SK-N-SH (cell line): ENCODE data around the gene UNC13D. TPM values are rescaled to one million over a fixed set of nuclear protein-coding genes. Genes with fewer than 3 reads are reported as not detected.

Source experiments
- CTCF ChIA-PET: fragments of 300-600, 350-600 bp; formaldehyde crosslinking; extraction: SDS; loops from one replicate; lab custom pipeline; 2021; lab: Yijun Ruan, JAX
- POLR2A ChIA-PET: fragments of 350-600 bp; sonication (Branson Sonifier 250); formaldehyde crosslinking; extraction: SDS; loops from one replicate; lab custom pipeline; 2020; ENCODE audit warnings: antibody characterized with exemption, inconsistent platforms; lab: Yijun Ruan, JAX
- DNase-seq: peaks from one replicate; pipeline ENCODE4 v3.0.0; 2012
- H2AFZ ChIP-seq: fragments of 200-600 bp; sonication (generic); 2 replicates; pipeline ENCODE4 v1.8.1; 2016; ENCODE audit warnings: antibody characterized with exemption, mild to moderate bottlenecking, low read depth
- H3F3A ChIP-seq: fragments of 200-600 bp; sonication (generic); replicated peaks from 2 replicates; pipeline ENCODE3; 2016; ENCODE audit warnings: antibody characterized with exemption, mild to moderate bottlenecking; ENCODE audit not compliant: insufficient read depth
- H3K27ac ChIP-seq, 2 experiments: fragments of 200-500 bp in 1 of 2; fragments of 200-600 bp in 1 of 2; sonication (Bioruptor generic) in 1 of 2; sonication (generic), shearing (Covaris generic) in 1 of 2; 2 replicates each; pipeline versions ENCODE4 v1.5.1 to v1.6.1; 2014 to 2016; ENCODE audit warnings: low read depth in 2 of 2, inconsistent platforms in 1 of 2, low read length in 1 of 2, mild to moderate bottlenecking in 1 of 2, mixed read lengths in 1 of 2
- H3K27me3 ChIP-seq: fragments of 200-600 bp; sonication (generic), shearing (Covaris generic); 2 replicates; pipeline ENCODE4 v1.6.1; 2016; ENCODE audit warnings: mixed run types; ENCODE audit not compliant: insufficient read depth
- H3K36me3 ChIP-seq, 2 experiments: fragments of 200-500 bp in 1 of 2; fragments of 200-600 bp in 1 of 2; sonication (Bioruptor generic) in 1 of 2; sonication (generic) in 1 of 2; replicated peaks in 1 of 2; 2 replicates each; pipeline versions ENCODE3 to v1.5.1; 2014 to 2016; ENCODE audit warnings: low read length in 1 of 2, mild to moderate bottlenecking in 1 of 2; ENCODE audit not compliant: insufficient read depth in 2 of 2, control insufficient read depth in 1 of 2
- H3K4me1 ChIP-seq, 2 experiments: fragments of 200-500 bp in 1 of 2; fragments of 200-600 bp in 1 of 2; sonication (Bioruptor generic) in 1 of 2; sonication (generic), shearing (Covaris generic) in 1 of 2; 2 replicates each; pipeline versions ENCODE4 v1.5.1 to v1.6.1; 2014 to 2016; ENCODE audit warnings: low read depth in 1 of 2, low read length in 1 of 2, mixed run types in 1 of 2; ENCODE audit not compliant: insufficient read depth in 2 of 2, control insufficient read depth in 1 of 2
- H3K4me2 ChIP-seq: fragments of 200-600 bp; sonication (generic), shearing (Covaris generic); 2 replicates; pipeline ENCODE4 v1.6.1; 2017; ENCODE audit warnings: mixed run types
- H3K4me3 ChIP-seq, 2 experiments: fragments of 200-500 bp in 1 of 2; fragments of 200-600 bp in 1 of 2; sonication (Bioruptor generic) in 1 of 2; sonication (generic), shearing (Covaris generic) in 1 of 2; 2 replicates each; pipeline versions ENCODE4 v1.5.1 to v1.8.1; 2014 to 2016; ENCODE audit warnings: low read depth in 2 of 2, inconsistent platforms in 1 of 2, low read length in 1 of 2, mild to moderate bottlenecking in 1 of 2, mixed read lengths in 1 of 2, moderate library complexity in 1 of 2
- H3K79me2 ChIP-seq: fragments of 200-600 bp; sonication (generic); 2 replicates; pipeline ENCODE4 v1.8.1; 2017; ENCODE audit warnings: mild to moderate bottlenecking; ENCODE audit not compliant: insufficient read depth
- H3K9ac ChIP-seq: fragments of 200-600 bp; sonication (generic); 2 replicates; pipeline ENCODE4 v1.6.1; 2017; ENCODE audit warnings: mixed run types
- H3K9me2 ChIP-seq: fragments of 200-600 bp; sonication (generic); 2 replicates; pipeline ENCODE4 v1.6.1; 2017; ENCODE audit warnings: mixed run types
- H3K9me3 ChIP-seq: fragments of 200-600 bp; sonication (generic); 2 replicates; pipeline ENCODE4 v1.6.1; 2017; ENCODE audit warnings: mixed run types, mild to moderate bottlenecking, moderate library complexity
- H4K20me1 ChIP-seq: fragments of 200-600 bp; sonication (generic); 2 replicates; pipeline ENCODE4 v1.6.1; 2017; ENCODE audit warnings: mild to moderate bottlenecking, mixed run types; ENCODE audit not compliant: insufficient read depth
- CHD2 ChIP-seq: fragments of 150-350 bp; IDR thresholded peaks from 2 replicates; pipeline ENCODE4 v1.6.1; 2018; ENCODE audit warnings: low read length; ENCODE audit not compliant: partially characterized antibody
- ELF1 ChIP-seq: IDR thresholded peaks from 2 replicates; pipeline ENCODE4 v1.4.0; 2012
- EP300 ChIP-seq, 2 experiments: IDR thresholded peaks; 2 replicates each; pipeline versions ENCODE4 v1.4.0 to v1.6.1; 2012; ENCODE audit warnings: borderline replicate concordance in 1 of 2, low read depth in 1 of 2, low read length in 1 of 2
- EZH2phosphoT487 ChIP-seq: fragments of 200-600 bp; sonication (generic); IDR thresholded peaks from 2 replicates; pipeline ENCODE4 v1.6.1; 2017; ENCODE audit warnings: low read depth, mixed run types, mild to moderate bottlenecking, antibody characterized with exemption, moderate library complexity, borderline replicate concordance
- FOXJ3 ChIP-seq: sonication (generic); formaldehyde crosslinking; IDR thresholded peaks from 2 replicates; pipeline ENCODE4 v1.5.1; 2020; ENCODE audit warnings: mild to moderate bottlenecking, missing genetic modification reagents
- FOXM1 ChIP-seq: IDR thresholded peaks from 2 replicates; pipeline ENCODE4 v1.4.0; 2012; ENCODE audit warnings: low read depth, mild to moderate bottlenecking
- GABPA ChIP-seq: IDR thresholded peaks from 2 replicates; pipeline ENCODE4 v1.4.0; 2012; ENCODE audit warnings: low read depth, mild to moderate bottlenecking
- POLR2AphosphoS5 ChIP-seq: IDR thresholded peaks from 2 replicates; pipeline ENCODE4 v1.6.1; 2012; ENCODE audit warnings: low read depth, low read length
- RAD21 ChIP-seq: IDR thresholded peaks from 2 replicates; pipeline ENCODE4 v1.6.1; 2012; ENCODE audit warnings: mild to moderate bottlenecking, low read length
- RXRA ChIP-seq: IDR thresholded peaks from 2 replicates; pipeline ENCODE4 v1.4.0; 2012; ENCODE audit warnings: low read depth, mild to moderate bottlenecking, borderline replicate concordance
- SMC3 ChIP-seq: IDR thresholded peaks from 2 replicates; pipeline ENCODE4 v1.6.1; 2012; ENCODE audit warnings: low read depth, low read length, improper control_type of control experiment
- TCF12 ChIP-seq: IDR thresholded peaks from 2 replicates; pipeline ENCODE4 v1.4.0; 2012
- USF2 ChIP-seq: fragments of 150-350 bp; IDR thresholded peaks from 2 replicates; pipeline ENCODE4 v1.6.1; 2017; ENCODE audit warnings: antibody characterized with exemption, low read length, low read depth, borderline replicate concordance
- WGBS: methylation state at CpG from one replicate; pipeline ENCODE4 v1.1.6; 2017; ENCODE audit warnings: low lambda C conversion rate; 5-methylcytosine and 5-hydroxymethylcytosine counted together
- polyA plus RNA-seq, 3 experiments: library from polyadenylated mRNA; depleted of rRNA; stranded (reverse); fragments of >200 nt; gene quantifications; 2 replicates each; pipeline ENCODE4 v1.2.3, GENCODE V29; 2012
- TF ChIP-seq, protein P1 (sequence below): IDR thresholded peaks from 2 replicates; pipeline ENCODE4 v1.4.0; 2012; ENCODE audit warnings: low read depth, borderline replicate concordance
- TF ChIP-seq, protein P2 (sequence below): fragments of 150-350 bp; IDR thresholded peaks from 2 replicates; pipeline ENCODE4 v1.6.1; 2016; ENCODE audit warnings: mild to moderate bottlenecking, low read depth, low read length
- TF ChIP-seq, protein P3 (sequence below): fragments of 200-600 bp; sonication (generic); IDR thresholded peaks from 2 replicates; pipeline ENCODE4 v1.6.1; 2017; ENCODE audit warnings: antibody characterized with exemption, mild to moderate bottlenecking, moderate library complexity

The UNC13D gene
- polyA plus RNA-seq, 1 of the 3 experiments (the other 2 are of a cell fraction): 0.99 TPM

DNA sequence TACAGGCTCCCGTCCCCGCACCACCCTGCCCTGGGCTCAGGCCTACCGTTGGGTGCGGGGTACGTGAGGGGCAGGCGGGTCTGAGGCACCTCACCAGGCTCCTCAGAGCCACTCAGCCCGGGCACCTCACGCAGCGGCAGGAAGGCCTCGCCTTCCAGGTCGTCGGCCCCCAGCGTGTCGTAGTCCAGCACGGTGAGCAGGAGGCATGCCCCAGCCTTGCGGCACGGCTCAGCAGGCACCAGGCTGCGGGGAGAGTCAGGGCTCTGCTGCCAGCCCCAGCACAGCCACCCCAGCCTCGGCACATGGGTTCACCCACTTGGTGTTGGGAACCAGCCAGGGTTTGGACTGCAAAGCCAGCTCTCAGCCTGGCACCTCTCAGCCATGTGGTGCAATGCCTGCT lies 15.5 kb downstream of the UNC13D start (continued):
- TF ChIP-seq, protein P1, sequence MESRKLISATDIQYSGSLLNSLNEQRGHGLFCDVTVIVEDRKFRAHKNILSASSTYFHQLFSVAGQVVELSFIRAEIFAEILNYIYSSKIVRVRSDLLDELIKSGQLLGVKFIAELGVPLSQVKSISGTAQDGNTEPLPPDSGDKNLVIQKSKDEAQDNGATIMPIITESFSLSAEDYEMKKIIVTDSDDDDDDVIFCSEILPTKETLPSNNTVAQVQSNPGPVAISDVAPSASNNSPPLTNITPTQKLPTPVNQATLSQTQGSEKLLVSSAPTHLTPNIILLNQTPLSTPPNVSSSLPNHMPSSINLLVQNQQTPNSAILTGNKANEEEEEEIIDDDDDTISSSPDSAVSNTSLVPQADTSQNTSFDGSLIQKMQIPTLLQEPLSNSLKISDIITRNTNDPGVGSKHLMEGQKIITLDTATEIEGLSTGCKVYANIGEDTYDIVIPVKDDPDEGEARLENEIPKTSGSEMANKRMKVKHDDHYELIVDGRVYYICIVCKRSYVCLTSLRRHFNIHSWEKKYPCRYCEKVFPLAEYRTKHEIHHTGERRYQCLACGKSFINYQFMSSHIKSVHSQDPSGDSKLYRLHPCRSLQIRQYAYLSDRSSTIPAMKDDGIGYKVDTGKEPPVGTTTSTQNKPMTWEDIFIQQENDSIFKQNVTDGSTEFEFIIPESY: no peak
- no peak for TF ChIP-seq SMC3
- no peak for TF ChIP-seq EP300 (IDR thresholded peaks at IDR 0.05; ENCODE audit: borderline replicate concordance in 1 of 2, low read depth in 1 of 2, low read length in 1 of 2)
- TF ChIP-seq FOXJ3 (CRISPR knock-in tag): no peak
- no peak for TF ChIP-seq GABPA
- TF ChIP-seq, all 33 proteins: peak for 0

DNA sequence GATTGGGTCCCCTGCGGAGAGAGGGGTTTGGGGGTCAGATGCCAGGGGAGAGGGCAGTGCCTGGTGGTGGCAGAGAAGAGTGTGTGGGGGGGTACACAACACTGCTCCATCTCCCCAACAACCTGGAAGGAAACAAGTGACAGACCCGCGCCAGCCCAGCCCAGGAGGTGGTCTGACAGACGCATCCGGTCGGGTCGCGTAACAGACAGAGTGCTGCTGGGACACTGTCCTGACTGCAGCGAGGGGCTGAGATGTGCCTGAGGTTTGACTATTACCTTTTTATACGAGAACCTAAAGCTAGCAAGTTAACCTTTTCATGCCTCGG lies 16.2 kb downstream of the UNC13D start:
- H3K4me1 ChIP-seq: peaks cover 5 to 28% of the 10 kb centered on the region in 2 experiments; a peak in 2 of 4 replicates
- TF ChIP-seq USF2 (0 out of 2 replicates have a peak, but pooled peaks have one; percentile 4), POLR2AphosphoS5 (no peak)
- no peak for DNase-seq
- no peaks in the 10 kb centered on the region for H3K9me3 ChIP-seq
- H4K20me1 ChIP-seq: no peaks in the 10 kb centered on the region
- H3K27me3 ChIP-seq: no peaks in the 10 kb centered on the region
- ChIA-PET POLR2A (interaction anchor here (0.6 to 3.3 kb wide), 13 partner anchors 8 to 74 kb away, joined by 3 to 39 read pairs (median 4); partner anchors contain the start of genes UNC13D and WBP2), CTCF (interaction anchor here (0.7 to 16.5 kb wide), 27 partner anchors 13 to 557 kb away, joined by 3 to 326 read pairs (median 6); partner anchors contain the start of genes GALK1, MIF4GD, MRPL38 and TRIM65)
- peaks cover 0 to 22% of the 10 kb centered on the region in 2 experiments for H3K36me3 ChIP-seq
- H3K4me3 ChIP-seq: peak overlapping the region in 1 of 2 experiments; percentile 37; a peak in 2 of 4 replicates
- H3K9ac ChIP-seq: peak overlapping the region; percentile 30; the same call in 1 of the 2 replicates
- peak overlapping the region; percentile 80; the same call in 1 of the 2 replicates for H2AFZ ChIP-seq
- H3F3A ChIP-seq: peaks cover 7% of the 10 kb centered on the region
- H3K79me2 ChIP-seq: no peaks in the 10 kb centered on the region
- peak overlapping the region; percentile 62 for H3K4me2 ChIP-seq
- peak overlapping the region in 1 of 2 experiments; percentile 98; a peak in 2 of 4 replicates for H3K27ac ChIP-seq
- no peaks in the 10 kb centered on the region for H3K9me2 ChIP-seq
- 79% methylated on average over 11 of the region's 11 CpGs for WGBS

- DNase-seq: peak; percentile 99
- Histone ChIP-seq H3K4me2 (peak overlapping the region; percentile 62), H3K4me3 (peak overlapping the region; percentile 18 to 37; a peak in 3 of 4 replicates), H3F3A (peaks cover 7% of the 10 kb centered on the region), H4K20me1 (no peaks in the 10 kb centered on the region), H3K9ac (peak overlapping the region; percentile 30; the same call in 1 of the 2 replicates), H3K4me1 (peaks cover 5 to 33% of the 10 kb centered on the region in 2 experiments; a peak in 2 of 4 replicates), H3K36me3 (peaks cover 0 to 26% of the 10 kb centered on the region in 2 experiments), H3K79me2 (no peaks in the 10 kb centered on the region), H2AFZ (peak overlapping the region; percentile 80; the same call in 1 of the 2 replicates), H3K27ac (peak overlapping the region; percentile 10 to 98; a peak in 3 of 4 replicates), H3K9me2 (no peaks in the 10 kb centered on the region), H3K9me3 (no peaks in the 10 kb centered on the region), H3K27me3 (no peaks in the 10 kb centered on the region)
- POLR2A ChIA-PET: interaction anchor here (0.5 to 3.3 kb wide), 16 partner anchors 9 to 292 kb away, joined by 3 to 39 read pairs (median 4); partner anchors contain the start of genes GALK1, UNC13D and WBP2
- CTCF ChIA-PET: interaction anchor here (0.6 to 16.5 kb wide), 37 partner anchors 12 to 557 kb away, joined by 3 to 326 read pairs (median 5); partner anchors contain the start of genes GALK1, MIF4GD, MRPL38 and TRIM47
- WGBS: 56% methylated on average over 5 of the region's 21 CpGs
- TF ChIP-seq CHD2 (peak; percentile 57), EZH2phosphoT487 (no peak), ELF1 (no peak), FOXM1 (no peak), USF2 (no peak), TCF12 (no peak), GABPA (no peak), RAD21 (peak; percentile 73), RXRA (no peak)
- TF ChIP-seq, protein P2, sequence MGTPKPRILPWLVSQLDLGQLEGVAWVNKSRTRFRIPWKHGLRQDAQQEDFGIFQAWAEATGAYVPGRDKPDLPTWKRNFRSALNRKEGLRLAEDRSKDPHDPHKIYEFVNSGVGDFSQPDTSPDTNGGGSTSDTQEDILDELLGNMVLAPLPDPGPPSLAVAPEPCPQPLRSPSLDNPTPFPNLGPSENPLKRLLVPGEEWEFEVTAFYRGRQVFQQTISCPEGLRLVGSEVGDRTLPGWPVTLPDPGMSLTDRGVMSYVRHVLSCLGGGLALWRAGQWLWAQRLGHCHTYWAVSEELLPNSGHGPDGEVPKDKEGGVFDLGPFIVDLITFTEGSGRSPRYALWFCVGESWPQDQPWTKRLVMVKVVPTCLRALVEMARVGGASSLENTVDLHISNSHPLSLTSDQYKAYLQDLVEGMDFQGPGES: no peak
- TF ChIP-seq, protein P3, sequence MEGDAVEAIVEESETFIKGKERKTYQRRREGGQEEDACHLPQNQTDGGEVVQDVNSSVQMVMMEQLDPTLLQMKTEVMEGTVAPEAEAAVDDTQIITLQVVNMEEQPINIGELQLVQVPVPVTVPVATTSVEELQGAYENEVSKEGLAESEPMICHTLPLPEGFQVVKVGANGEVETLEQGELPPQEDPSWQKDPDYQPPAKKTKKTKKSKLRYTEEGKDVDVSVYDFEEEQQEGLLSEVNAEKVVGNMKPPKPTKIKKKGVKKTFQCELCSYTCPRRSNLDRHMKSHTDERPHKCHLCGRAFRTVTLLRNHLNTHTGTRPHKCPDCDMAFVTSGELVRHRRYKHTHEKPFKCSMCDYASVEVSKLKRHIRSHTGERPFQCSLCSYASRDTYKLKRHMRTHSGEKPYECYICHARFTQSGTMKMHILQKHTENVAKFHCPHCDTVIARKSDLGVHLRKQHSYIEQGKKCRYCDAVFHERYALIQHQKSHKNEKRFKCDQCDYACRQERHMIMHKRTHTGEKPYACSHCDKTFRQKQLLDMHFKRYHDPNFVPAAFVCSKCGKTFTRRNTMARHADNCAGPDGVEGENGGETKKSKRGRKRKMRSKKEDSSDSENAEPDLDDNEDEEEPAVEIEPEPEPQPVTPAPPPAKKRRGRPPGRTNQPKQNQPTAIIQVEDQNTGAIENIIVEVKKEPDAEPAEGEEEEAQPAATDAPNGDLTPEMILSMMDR: peak; percentile 81
Observed at GRCh38 chr17:75827308-75828075, 16.7 kb downstream of the UNC13D start.
